ENCODE results near the gene GNG2.

GNG2 gene

DNA sequence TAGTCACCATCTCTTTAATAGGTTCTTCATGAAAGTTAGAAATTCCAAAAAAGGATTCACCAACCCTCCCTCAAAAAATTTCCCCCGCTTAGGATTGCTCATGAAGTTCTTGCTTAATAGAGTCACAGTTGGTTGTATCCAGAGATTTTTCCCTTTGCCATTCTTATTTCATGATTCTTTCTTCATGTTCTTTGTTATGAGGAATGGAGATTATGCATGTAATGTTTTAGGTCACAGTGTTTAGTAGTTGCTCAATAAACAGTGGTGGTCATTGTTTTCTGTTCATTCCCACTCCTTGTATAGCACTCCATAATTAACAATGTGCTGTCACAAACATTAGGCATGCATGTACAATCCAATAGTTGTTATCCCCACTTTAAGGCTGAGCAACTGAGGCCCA is 77.7 kb downstream of the GNG2 start:
- TF ChIP-seq, protein P1, sequence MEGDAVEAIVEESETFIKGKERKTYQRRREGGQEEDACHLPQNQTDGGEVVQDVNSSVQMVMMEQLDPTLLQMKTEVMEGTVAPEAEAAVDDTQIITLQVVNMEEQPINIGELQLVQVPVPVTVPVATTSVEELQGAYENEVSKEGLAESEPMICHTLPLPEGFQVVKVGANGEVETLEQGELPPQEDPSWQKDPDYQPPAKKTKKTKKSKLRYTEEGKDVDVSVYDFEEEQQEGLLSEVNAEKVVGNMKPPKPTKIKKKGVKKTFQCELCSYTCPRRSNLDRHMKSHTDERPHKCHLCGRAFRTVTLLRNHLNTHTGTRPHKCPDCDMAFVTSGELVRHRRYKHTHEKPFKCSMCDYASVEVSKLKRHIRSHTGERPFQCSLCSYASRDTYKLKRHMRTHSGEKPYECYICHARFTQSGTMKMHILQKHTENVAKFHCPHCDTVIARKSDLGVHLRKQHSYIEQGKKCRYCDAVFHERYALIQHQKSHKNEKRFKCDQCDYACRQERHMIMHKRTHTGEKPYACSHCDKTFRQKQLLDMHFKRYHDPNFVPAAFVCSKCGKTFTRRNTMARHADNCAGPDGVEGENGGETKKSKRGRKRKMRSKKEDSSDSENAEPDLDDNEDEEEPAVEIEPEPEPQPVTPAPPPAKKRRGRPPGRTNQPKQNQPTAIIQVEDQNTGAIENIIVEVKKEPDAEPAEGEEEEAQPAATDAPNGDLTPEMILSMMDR (IDR thresholded peaks at IDR 0.05; ENCODE audit: low read depth, low read length, poor library complexity, severe bottlenecking): no peak
- TF ChIP-seq EZH2phosphoT487 (IDR thresholded peaks at IDR 0.05; ENCODE audit: borderline replicate concordance, low read length): no peak
- Histone ChIP-seq H4K20me1 (ENCODE audit: control insufficient read depth, insufficient read depth, low read depth, low read length) (no peaks in the 10 kb centered on the region), H3K27me3 (ENCODE audit: control insufficient read depth, low read length) (no peaks in the 10 kb centered on the region), H3F3A (ENCODE audit: control insufficient read depth, insufficient read depth) (no peaks in the 10 kb centered on the region), H3K36me3 (ENCODE audit: control insufficient read depth, low read length) (no peaks in the 10 kb centered on the region), H3K4me1 (ENCODE audit: control insufficient read depth, low read length) (no peaks in the 10 kb centered on the region), H3K27ac (ENCODE audit: low read depth, low read length) (no peak overlapping the region), H3K9me3 (ENCODE audit: control insufficient read depth, insufficient read depth, low read length) (no peaks in the 10 kb centered on the region), H3K79me2 (ENCODE audit: control insufficient read depth, low read length) (no peaks in the 10 kb centered on the region), H3K9me2 (replicated peaks; ENCODE audit: control insufficient read depth, low read length) (no peaks in the 10 kb centered on the region), H3K4me3 (ENCODE audit: low read length) (no peak overlapping the region), H3K4me2 (ENCODE audit: low read length) (no peak overlapping the region)

DNA sequence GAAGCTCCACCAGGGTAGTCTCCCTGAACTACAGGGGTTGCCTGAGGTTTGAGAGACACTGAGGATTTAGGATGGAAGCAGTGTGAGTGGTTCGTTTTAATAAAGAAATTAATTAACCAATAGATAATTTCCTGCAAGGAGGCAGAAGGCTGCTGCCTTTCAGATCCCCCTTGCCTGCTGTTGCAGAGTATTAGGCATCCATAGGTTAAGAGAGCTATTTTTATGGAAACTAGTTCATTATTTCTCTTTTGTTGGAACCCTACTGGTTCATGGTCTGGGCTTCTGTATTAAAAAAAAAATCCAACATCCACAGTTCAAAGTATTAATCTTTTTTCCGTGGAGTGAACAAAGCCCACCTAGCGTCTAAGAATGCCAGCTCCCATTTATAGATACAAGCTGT is 78.4 kb downstream of the GNG2 start:
- TF ChIP-seq EZH2phosphoT487 (IDR thresholded peaks at IDR 0.05; ENCODE audit: borderline replicate concordance, low read length): no peak
- TF ChIP-seq, protein P1 (IDR thresholded peaks at IDR 0.05; ENCODE audit: low read depth, low read length, poor library complexity, severe bottlenecking): no peak
- Histone ChIP-seq H3K4me3 (ENCODE audit: low read length) (no peak overlapping the region), H3K4me1 (ENCODE audit: control insufficient read depth, low read length) (no peaks in the 10 kb centered on the region), H3F3A (ENCODE audit: control insufficient read depth, insufficient read depth) (no peaks in the 10 kb centered on the region), H3K9me2 (replicated peaks; ENCODE audit: control insufficient read depth, low read length) (no peaks in the 10 kb centered on the region), H3K9me3 (ENCODE audit: control insufficient read depth, insufficient read depth, low read length) (no peaks in the 10 kb centered on the region), H4K20me1 (ENCODE audit: control insufficient read depth, insufficient read depth, low read depth, low read length) (no peaks in the 10 kb centered on the region), H3K27me3 (ENCODE audit: control insufficient read depth, low read length) (no peaks in the 10 kb centered on the region), H3K4me2 (ENCODE audit: low read length) (no peak overlapping the region), H3K27ac (ENCODE audit: low read depth, low read length) (no peak overlapping the region), H3K36me3 (ENCODE audit: control insufficient read depth, low read length) (no peaks in the 10 kb centered on the region), H3K79me2 (ENCODE audit: control insufficient read depth, low read length) (no peaks in the 10 kb centered on the region)

DNA sequence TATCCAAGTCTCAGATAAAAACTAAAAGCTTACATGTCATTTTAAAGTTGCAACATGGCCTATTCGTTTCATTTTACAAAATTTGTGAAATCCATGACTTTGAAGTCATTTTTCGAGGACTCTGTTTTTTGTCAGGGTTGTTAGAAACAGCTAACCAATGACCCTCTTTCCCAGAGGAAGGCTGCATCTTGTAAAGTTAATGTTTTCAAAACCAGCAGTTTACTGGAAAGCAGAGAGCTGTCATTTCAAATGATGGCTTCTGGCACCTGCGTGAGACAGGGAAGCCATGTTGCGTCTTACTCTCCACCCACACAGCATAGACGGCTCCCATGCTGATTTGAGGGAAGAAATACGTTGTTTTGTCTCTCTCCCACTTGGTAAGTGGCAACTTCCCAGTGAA is 78.8 kb downstream of the GNG2 start:
- H3K79me2 ChIP-seq (ENCODE audit: control insufficient read depth, low read length): no peaks in the 10 kb centered on the region
- H3K27me3 ChIP-seq (ENCODE audit: control insufficient read depth, low read length): no peaks in the 10 kb centered on the region
- TF ChIP-seq, protein P1 (IDR thresholded peaks at IDR 0.05; ENCODE audit: low read depth, low read length, poor library complexity, severe bottlenecking): no peak
- TF ChIP-seq EZH2phosphoT487 (IDR thresholded peaks at IDR 0.05; ENCODE audit: borderline replicate concordance, low read length): no peak
- H3K36me3 ChIP-seq (ENCODE audit: control insufficient read depth, low read length): no peaks in the 10 kb centered on the region
- no peak overlapping the region for H3K27ac ChIP-seq (ENCODE audit: low read depth, low read length)
- H3K4me2 ChIP-seq (ENCODE audit: low read length): no peak overlapping the region
- no peaks in the 10 kb centered on the region for H3K9me2 ChIP-seq (replicated peaks; ENCODE audit: control insufficient read depth, low read length)
- H3K9me3 ChIP-seq (ENCODE audit: control insufficient read depth, insufficient read depth, low read length): no peaks in the 10 kb centered on the region
- no peaks in the 10 kb centered on the region for H3F3A ChIP-seq (ENCODE audit: control insufficient read depth, insufficient read depth)
- no peaks in the 10 kb centered on the region for H3K4me1 ChIP-seq (ENCODE audit: control insufficient read depth, low read length)
- no peaks in the 10 kb centered on the region for H4K20me1 ChIP-seq (ENCODE audit: control insufficient read depth, insufficient read depth, low read depth, low read length)
- no peak overlapping the region for H3K4me3 ChIP-seq (ENCODE audit: low read length)
